ENCODE results near the gene PARP9. TPM values are rescaled to one million over a fixed set of nuclear protein-coding genes. Genes with fewer than 3 reads are reported as not detected.

PARP9 gene
- total and polyA plus RNA-seq, 2 of the 8 experiments (the other 6 are each of a cell fraction or from before 2014, with no cell fraction given): 3.7 to 4.5 TPM

DNA sequence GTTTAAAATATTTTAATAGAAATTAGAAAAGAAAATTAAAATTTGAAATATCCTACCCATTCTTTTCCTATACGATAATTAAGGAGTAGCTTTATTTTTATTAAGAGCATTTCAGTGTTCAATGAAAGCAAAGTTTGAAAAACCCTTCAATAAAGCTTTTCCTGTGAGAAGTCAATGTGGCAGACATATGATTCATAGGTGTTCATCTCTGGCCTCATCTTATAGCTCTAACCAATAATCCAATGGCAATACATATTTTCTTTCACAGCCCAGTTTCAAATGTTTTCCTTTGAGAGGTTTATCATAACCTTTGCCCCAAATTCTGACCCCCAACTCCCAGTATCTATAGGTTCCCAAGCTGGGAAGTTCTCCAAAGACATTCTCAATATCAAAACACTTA, 57.6 kb downstream of the PARP9 start (continued):
- TF ChIP-seq, protein P1, sequence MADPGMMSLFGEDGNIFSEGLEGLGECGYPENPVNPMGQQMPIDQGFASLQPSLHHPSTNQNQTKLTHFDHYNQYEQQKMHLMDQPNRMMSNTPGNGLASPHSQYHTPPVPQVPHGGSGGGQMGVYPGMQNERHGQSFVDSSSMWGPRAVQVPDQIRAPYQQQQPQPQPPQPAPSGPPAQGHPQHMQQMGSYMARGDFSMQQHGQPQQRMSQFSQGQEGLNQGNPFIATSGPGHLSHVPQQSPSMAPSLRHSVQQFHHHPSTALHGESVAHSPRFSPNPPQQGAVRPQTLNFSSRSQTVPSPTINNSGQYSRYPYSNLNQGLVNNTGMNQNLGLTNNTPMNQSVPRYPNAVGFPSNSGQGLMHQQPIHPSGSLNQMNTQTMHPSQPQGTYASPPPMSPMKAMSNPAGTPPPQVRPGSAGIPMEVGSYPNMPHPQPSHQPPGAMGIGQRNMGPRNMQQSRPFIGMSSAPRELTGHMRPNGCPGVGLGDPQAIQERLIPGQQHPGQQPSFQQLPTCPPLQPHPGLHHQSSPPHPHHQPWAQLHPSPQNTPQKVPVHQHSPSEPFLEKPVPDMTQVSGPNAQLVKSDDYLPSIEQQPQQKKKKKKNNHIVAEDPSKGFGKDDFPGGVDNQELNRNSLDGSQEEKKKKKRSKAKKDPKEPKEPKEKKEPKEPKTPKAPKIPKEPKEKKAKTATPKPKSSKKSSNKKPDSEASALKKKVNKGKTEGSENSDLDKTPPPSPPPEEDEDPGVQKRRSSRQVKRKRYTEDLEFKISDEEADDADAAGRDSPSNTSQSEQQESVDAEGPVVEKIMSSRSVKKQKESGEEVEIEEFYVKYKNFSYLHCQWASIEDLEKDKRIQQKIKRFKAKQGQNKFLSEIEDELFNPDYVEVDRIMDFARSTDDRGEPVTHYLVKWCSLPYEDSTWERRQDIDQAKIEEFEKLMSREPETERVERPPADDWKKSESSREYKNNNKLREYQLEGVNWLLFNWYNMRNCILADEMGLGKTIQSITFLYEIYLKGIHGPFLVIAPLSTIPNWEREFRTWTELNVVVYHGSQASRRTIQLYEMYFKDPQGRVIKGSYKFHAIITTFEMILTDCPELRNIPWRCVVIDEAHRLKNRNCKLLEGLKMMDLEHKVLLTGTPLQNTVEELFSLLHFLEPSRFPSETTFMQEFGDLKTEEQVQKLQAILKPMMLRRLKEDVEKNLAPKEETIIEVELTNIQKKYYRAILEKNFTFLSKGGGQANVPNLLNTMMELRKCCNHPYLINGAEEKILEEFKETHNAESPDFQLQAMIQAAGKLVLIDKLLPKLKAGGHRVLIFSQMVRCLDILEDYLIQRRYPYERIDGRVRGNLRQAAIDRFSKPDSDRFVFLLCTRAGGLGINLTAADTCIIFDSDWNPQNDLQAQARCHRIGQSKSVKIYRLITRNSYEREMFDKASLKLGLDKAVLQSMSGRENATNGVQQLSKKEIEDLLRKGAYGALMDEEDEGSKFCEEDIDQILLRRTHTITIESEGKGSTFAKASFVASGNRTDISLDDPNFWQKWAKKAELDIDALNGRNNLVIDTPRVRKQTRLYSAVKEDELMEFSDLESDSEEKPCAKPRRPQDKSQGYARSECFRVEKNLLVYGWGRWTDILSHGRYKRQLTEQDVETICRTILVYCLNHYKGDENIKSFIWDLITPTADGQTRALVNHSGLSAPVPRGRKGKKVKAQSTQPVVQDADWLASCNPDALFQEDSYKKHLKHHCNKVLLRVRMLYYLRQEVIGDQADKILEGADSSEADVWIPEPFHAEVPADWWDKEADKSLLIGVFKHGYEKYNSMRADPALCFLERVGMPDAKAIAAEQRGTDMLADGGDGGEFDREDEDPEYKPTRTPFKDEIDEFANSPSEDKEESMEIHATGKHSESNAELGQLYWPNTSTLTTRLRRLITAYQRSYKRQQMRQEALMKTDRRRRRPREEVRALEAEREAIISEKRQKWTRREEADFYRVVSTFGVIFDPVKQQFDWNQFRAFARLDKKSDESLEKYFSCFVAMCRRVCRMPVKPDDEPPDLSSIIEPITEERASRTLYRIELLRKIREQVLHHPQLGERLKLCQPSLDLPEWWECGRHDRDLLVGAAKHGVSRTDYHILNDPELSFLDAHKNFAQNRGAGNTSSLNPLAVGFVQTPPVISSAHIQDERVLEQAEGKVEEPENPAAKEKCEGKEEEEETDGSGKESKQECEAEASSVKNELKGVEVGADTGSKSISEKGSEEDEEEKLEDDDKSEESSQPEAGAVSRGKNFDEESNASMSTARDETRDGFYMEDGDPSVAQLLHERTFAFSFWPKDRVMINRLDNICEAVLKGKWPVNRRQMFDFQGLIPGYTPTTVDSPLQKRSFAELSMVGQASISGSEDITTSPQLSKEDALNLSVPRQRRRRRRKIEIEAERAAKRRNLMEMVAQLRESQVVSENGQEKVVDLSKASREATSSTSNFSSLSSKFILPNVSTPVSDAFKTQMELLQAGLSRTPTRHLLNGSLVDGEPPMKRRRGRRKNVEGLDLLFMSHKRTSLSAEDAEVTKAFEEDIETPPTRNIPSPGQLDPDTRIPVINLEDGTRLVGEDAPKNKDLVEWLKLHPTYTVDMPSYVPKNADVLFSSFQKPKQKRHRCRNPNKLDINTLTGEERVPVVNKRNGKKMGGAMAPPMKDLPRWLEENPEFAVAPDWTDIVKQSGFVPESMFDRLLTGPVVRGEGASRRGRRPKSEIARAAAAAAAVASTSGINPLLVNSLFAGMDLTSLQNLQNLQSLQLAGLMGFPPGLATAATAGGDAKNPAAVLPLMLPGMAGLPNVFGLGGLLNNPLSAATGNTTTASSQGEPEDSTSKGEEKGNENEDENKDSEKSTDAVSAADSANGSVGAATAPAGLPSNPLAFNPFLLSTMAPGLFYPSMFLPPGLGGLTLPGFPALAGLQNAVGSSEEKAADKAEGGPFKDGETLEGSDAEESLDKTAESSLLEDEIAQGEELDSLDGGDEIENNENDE (IDR thresholded peaks at IDR 0.05; ENCODE audit: insufficient replicate concordance, low read length): no peak
- TF ChIP-seq NRF1 (IDR thresholded peaks at IDR 0.05; ENCODE audit: low read depth, low read length) (no peak), TEAD4 (IDR thresholded peaks at IDR 0.05; ENCODE audit: low read depth, low read length) (no peak), SIX5 (IDR thresholded peaks at IDR 0.05; ENCODE audit: low read depth, low read length) (no peak), CHD1 (IDR thresholded peaks at IDR 0.05; ENCODE audit: low read depth, low read length) (no peak), KDM5A (IDR thresholded peaks at IDR 0.05; ENCODE audit: low read length) (no peak), CTBP2 (IDR thresholded peaks at IDR 0.05; ENCODE audit: borderline replicate concordance, insufficient read depth, insufficient read length, low read length) (no peak), RNF2 (IDR thresholded peaks at IDR 0.05; ENCODE audit: borderline replicate concordance, low read depth, low read length, missing control alignments, poor library complexity, severe bottlenecking) (no peak)
- TF ChIP-seq, protein P2, sequence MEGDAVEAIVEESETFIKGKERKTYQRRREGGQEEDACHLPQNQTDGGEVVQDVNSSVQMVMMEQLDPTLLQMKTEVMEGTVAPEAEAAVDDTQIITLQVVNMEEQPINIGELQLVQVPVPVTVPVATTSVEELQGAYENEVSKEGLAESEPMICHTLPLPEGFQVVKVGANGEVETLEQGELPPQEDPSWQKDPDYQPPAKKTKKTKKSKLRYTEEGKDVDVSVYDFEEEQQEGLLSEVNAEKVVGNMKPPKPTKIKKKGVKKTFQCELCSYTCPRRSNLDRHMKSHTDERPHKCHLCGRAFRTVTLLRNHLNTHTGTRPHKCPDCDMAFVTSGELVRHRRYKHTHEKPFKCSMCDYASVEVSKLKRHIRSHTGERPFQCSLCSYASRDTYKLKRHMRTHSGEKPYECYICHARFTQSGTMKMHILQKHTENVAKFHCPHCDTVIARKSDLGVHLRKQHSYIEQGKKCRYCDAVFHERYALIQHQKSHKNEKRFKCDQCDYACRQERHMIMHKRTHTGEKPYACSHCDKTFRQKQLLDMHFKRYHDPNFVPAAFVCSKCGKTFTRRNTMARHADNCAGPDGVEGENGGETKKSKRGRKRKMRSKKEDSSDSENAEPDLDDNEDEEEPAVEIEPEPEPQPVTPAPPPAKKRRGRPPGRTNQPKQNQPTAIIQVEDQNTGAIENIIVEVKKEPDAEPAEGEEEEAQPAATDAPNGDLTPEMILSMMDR (IDR thresholded peaks at IDR 0.05; ENCODE audit: control extremely low read depth in 1 of 3, insufficient read depth in 1 of 3, low read depth in 1 of 3, low read length in 3 of 3): no peak
